Lung microvascular endothelial cell (primary cell): ENCODE data around the gene DSN1. TPM values are rescaled to one million over a fixed set of nuclear protein-coding genes. Genes with fewer than 3 reads are reported as not detected.

Experiments used
- DNase-seq, 2 donors: peaks; one replicate each; pipeline versions ENCODE4 v3.0.0 to v3.0.0-alpha.2; 2010; ENCODE audit warnings: low read depth in 2 of 2
- total RNA-seq: library from RNA; depleted of rRNA; stranded (reverse); fragments of >200 nt; gene quantifications from 2 replicates; pipeline ENCODE4 v1.2.1, GENCODE V29; 2014

Gene DSN1
- total RNA-seq, 1 donor from 2014 or later, result 10.3 TPM

DNA sequence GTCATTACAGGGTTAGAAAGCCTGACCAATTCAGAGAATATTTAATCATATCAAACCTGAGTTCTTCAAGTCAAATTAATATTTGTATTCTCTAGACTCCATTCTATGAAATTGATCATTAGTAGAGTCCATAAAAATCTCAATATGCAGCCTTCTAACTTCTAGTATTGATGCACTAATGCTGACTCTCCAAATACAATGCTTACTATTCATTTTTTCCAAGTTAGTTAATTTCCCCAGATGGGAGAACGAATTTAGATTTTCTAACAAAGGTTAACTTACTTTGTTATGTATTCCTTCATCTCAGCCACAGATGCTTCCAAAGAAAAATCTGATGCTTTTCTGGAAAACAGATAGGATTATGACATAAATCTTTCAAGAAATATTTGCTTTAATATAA, 15.3 kb downstream of the DSN1 start:
- DNase-seq, result no peak

DNA sequence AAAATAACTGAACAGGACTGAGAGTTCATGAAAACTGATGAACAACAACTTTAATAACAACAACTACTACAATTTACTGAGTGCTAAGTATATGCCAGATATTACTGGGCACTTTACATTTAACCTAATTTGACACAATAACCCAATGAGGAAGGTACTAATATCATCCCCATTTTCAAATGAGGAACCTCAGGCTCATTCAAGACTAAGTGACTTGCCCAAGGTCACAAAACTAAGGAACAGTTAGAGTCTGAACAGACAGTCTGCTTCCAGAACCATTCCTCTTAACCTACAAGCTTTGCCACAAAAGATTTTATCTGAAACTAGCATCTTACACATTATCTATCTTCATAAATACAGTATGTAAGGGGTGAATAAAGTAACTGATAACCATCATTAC, 17.1 kb downstream of the DSN1 start:
- DNase-seq, result no peak

DNA sequence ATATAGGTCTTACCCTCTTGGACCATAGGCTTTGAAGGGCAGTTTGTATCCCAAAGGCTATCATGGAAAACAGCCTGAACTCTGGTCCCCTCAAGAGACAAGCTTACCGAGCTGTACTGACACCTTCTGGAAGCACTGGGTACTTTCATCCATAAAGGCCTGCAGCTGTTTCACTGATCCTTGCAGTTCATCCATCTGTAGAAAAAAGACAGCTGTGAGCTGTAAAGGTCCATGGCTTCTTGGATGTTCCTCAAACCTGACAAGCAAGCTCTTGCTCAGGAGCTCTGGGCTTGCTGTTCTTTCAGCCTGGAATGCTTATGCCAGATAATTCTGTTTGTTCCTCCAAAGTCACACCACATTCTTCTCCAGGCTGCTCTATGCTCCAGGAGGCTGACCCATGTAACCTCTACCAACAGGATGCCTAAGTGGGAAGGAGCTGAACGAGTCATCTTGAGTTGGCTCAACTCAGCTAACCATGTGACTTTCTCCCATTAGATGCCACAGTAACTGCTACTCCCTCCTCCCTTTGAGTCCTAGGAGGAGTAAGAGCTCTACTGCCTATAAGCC, 18.8 kb downstream of the DSN1 start:
- DNase-seq, result peak; percentile 86 to 90

DNA sequence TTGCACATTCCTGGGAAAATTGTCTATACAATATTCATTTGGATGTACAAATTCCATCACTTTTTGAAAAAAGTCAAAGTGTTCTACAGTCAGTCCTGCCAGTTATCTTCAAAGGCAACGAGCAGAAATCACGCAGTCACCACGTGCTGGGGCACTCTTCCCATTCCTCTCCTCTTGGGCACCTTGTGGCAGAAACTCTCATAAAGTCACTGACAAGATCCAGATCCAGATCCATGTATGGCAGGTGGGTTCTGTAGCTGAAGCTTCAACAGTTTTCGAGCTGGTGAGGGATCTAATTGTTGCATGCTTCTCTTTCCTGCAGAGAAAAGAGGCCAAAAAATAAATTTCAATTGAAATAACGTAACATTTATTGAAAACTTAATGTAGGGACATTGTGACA, 21.0 kb downstream of the DSN1 start:
- DNase-seq, result no peak

DNA sequence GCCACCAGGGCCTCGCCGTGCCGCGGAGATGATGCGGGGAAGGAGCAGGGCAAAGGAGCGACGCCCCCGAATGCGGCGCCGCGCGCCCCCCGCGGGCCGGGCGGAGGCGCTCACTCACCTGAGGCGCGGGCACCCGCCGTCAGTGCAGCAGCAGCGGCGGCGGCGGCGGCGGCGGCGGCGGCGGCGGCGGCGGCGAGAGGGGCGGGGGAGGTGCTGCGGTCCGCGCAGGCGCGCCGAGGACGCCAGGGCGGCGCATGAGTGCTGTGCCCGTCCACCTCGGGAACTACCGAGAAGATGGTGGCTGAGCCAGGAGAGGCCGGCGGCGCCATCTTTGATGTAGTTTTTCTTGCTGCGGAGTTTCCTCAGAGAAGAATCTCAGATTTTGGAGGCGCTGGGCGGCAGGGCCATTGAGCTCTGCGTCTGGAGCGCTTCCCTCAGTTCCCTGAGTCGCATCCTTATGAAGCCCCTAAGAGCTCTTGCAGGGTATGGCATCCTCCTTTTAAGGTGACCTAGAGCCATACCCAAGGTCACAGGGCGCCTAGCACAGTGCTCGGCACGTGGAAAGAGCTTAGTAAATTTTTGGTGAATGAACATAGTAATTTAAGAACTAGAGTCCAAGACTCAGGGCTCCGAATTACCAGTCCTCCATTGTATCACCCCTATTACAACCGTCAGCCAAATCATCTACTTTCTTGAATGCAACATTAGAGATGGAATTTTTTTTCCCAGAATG, 27.5 kb downstream of the DSN1 start, which contains the start of gene NDRG3:
Gene NDRG3, minus strand, starts transcription at position 164 of the 733 bp plus-strand sequence. CDS start 24,355 bp downstream, outside the sequence.
- DNase-seq, result peak; percentile 93 to 95

DNA sequence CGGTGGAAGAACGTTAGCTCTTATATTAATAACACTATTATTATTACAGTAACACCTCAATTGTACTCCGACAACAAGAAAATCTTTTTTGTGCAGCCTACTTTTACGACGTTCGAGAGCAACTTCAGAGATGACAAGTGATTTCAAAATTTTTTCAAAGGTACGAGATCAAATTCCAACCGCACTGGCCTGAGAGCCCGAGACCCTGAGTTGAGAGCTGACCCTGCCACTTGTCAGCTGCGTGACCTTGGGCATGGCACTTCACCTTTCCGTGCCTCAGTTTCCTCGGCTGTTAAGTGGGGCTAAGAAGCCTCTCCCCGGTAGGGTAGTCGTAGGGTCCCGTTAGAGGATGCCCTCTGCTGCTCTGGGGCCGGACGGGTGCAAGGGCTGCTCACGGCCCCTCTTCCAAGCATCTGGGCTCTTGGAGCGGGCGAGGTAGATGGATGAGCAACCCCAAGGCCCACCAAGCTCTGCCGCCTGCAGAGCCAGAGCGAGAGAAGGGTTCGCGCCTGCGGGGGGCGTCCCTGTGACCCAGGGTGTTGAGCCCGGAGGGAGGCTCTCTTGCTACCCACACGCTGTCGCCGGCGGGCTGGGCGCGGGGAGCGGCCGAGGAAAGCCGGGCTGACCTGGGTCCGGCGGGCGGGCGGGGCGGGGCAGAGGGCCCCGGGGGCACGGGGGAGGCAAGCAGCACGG, 28.2 kb downstream of the DSN1 start:
- DNase-seq, result peak; percentile 10 to 15

DNA sequence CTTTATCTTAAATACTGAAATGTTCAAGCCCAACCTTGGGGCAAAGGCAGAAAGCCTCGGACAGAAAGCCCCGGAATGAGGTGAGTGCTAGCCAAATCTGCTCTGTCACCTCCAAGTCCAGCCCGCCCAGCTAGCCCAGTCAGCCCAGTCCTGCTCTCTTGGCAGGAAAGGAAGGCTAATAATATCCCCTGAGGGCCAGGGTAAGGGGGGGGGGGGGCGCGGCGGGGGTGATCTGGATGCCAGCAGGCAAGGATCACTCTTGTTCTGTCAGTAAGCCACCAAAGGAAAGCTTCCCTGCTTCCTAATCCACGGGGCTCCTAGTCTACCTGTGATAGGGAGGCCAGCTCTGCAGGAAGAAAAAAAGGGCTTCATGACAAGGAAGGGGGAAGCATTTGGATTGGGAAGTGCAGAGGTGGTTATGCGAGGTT, 28.8 kb downstream of the DSN1 start:
- peak in 1 of 2 donors; percentile 18 for DNase-seq

DNA sequence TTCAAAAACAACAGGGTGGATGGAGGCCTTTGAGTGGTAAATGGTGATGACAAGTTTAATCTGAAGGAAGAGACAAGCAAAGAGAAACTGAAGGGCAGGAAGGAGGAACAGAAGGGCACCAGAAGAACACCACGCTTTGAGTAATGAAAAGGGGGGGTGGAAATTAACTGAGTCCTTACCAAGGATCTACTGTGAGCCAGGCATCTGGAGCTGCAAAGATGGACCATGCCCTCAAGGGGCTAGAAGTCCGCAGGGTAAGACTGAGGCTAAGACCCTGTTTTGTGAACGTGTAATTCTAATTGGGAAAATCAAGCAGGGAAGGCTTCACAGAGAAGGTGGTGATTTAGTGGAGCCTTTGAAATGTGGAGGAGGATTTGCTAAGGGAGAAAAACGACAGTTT, 29.3 kb downstream of the DSN1 start:
- DNase-seq, result no peak

DNA sequence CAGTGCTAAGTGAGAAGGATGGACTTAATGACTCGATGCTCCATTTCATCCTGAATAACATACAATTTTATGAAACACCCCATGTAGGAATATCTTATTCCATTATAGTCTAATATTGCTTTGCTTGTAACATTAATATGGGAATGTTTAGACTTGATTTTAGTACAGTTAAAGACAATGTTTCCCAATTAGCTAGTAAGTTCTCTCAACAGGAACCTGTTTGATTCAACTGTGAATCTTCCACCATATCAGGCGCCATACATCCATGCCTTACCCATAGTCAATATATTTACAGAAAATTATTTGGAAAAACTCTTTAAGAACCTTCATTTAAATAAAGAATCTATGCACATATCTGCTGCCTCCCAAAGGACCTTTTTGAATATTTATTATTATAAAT, 31.0 kb downstream of the DSN1 start:
- no peak for DNase-seq

DNA sequence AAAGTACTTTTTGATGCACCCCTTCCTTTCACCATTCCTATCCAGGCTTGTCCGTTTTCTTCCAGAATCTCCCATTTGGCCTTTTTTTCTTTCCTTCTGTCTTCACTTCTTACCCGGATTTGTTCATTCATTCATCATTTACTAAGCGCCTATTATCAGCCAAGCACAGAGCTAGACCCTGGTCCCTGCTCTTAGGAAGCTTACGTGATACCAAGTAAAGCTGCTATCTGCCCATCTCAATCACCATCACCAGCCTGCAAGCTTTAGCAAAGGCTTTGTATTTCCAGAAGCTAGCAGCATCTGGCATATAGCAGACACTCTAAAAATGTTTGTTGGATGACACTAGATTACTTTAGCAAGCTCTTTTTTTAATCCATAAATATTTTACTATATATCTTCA, 32.5 kb downstream of the DSN1 start:
- no peak for DNase-seq

DNA sequence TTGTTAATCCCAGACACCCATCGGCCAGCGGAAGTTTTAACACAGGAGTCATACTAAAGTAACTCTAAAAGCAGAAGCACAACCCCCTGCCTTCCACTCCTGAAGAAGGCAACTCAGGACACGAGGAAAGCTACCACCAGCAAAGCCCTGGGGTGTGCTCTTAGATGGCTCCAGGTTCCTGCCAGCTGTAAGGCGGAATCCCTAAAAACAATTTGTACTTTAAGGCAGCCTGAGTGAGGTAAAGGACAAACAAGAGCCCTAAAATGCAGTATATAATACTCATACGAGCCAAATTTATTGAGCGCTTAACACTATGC, 36.4 kb downstream of the DSN1 start:
- no peak for DNase-seq

DNA sequence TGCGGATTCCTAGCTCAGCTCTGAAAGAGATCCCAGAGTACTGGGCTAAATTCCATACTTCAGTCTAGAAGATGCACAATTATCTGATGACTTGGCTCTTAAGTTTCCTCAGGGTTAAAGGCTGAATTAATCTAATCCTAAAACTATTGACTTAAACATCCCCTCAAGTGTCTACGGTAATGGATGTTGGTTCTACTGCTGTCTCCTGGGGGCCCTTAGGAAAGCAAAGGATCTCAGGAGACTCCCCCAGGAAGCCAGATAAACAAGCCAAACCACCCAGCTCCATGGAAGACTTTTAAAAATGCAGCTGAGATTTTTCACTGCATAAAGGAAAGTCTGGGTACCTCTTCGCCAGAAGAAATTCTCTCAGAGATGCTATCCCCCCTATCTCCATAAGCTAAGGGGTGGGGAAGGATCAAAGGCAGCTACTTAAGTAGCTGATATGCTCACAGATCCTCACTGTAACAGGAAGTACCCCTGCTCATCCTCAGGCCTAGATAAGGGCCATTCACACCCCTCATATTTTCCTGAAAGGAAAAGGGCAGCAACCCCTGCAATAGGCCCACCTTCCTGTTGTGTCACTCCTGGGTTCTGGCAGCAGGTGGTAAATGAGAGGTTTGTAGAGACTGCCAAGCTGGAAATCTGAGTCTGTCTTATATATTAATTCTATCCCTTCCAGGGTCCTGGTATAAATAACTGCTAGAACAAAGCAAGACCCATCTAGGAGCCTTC, 36.9 kb downstream of the DSN1 start:
- no peak for DNase-seq

DNA sequence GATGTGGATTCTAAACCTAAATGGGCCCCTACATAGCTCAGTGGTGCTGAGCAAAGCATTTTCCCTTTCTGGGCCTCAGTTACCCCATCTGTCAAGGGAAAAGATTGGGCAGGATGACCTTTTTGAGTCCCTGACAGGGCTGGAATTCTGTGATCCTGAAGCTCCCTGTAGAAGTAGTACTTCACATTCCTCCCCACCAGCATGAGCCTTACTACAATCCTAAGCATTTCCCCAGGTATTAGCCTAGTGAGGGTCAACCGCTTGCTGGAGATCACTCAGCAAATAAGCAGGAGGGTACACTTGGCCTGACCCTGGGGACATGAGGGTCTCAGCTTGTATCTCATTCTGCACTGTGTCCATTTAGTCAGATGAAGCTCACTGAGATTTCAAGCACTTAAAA, 41.1 kb downstream of the DSN1 start:
- no peak for DNase-seq

DNA sequence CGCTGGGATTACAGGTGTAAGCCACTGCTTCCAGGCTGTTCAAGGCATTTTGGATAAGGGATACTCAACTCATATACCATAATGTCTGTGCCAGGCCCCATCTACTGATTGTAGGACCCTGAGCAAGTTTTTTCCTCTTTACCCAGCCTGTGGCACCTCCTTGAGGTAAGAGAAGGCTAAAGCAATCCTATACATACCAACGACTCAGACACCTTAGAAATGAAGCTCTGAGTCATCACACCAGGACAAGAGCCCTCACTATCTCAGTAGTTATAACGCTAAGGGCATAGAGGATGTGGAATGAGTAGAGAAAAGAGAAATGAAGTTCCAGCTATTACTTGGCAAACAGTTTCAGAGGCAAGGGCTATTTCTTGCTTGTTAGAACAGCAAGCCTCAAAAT, 44.6 kb downstream of the DSN1 start:
- peak in 1 of 2 donors; percentile 4 for DNase-seq

DNA sequence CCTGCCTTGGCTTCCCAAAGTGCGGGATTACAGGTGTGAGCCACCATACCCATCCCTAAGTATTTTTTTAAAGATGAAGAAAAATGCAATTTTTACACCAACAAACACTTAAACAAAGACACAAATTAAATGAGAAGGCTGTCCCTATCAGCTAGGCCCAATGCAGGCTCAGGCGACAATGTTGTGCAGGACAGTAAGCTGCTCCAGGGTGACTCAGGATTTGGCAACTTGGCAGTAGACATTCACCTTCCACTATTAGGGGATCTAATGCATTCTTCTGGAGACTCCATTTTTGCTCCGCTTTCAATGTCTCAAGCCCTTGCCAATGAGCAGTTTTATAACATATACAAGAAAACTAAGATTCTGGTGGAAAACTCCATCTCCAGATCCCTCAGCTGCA, 47.4 kb downstream of the DSN1 start:
- no peak for DNase-seq

DNA sequence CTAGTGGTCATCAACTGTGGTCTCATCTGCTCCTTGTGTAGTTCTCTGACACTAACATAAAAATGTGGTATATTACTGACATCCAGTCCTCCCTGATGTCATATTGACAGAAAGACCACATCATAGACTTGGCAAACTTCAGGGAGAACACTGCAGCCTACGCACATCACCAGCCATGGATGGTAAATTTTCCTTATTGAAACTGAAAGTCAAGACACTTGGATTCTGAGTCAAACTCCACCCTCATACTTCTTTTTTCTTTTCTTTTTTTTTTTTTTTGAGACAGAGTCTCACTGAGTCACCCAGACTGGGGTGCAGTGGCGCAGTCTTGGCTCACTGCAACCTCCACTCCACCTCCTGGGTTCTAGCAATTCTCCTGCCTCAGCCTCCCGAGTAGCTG, 53.1 kb downstream of the DSN1 start:
- DNase-seq, result no peak

DNA sequence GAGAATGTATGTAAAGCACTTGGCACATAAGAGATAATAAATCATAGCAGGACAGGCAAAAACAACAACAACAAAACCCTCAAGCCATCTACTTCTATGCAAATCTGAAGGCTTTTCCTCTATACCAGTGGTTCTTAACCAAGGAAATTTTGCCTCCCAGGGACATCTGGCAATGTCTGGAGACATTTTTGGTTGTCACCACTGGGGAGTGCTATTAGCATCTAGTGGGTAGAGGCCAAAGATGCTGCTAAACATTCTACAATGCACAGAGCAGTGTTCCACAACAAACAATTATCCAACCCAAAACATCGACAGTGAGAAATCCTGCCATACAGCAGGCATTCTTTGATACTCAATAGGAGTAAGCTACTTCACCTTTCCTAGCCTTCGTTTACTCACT, 55.9 kb downstream of the DSN1 start:
- peak; percentile 29 to 35 for DNase-seq

DNA sequence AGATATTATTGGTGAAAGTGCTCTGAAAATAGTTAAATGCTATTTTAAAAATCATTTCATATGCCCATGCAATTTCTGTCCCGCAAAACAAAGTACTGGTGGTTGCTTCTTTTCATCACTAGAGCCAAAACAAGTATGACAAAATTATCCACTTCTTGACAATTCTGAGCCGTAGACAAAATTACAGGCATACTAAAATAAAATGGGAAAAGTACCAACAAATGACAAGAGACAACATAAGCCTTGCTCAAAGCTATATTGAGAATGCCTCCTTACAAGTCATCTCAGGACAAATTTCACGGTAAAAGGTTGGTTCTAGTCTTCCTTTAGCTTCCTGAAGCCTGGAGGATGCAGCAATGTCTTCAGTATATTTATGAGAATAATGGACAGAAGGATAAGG, 56.5 kb downstream of the DSN1 start:
- DNase-seq, result no peak

DNA sequence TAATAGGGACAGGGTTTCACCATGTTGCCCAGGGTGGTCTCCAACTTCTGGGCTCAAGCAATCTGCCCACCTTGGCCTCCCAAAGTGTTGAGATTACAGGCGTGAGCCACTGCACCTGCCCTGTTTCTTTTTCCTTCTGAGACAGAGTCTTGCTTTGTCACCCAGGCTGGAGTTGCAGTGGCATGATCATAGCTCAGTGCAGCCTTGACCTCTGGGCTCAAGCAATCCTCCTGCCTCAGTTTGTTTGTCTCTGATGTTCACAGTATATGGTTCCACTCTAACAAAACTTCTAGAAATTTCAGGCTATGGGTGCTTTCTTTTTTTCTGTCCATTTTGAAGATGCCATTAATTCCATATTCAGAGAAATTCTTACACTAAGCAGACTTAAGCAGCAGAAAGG, 60.8 kb downstream of the DSN1 start:
- no peak for DNase-seq

DNA sequence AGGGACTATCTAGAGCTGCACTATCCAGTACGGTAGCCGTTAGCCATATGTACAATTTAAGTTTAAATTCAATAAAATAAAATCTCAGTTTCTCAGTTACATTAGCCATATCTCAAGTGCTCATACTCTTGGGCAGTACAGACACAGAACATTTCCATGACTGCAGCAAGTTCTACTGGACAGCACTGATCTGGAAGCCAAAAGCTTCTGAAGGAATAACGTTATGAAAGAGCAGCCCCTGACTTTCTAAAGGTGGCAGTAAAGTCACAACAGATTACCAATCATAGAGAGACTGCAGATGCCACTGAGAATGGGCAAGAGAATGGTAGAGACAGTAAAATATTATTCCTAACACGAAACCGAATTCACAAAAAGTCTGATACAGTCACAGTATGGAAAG, 64.4 kb downstream of the DSN1 start:
- DNase-seq, result no peak

DNA sequence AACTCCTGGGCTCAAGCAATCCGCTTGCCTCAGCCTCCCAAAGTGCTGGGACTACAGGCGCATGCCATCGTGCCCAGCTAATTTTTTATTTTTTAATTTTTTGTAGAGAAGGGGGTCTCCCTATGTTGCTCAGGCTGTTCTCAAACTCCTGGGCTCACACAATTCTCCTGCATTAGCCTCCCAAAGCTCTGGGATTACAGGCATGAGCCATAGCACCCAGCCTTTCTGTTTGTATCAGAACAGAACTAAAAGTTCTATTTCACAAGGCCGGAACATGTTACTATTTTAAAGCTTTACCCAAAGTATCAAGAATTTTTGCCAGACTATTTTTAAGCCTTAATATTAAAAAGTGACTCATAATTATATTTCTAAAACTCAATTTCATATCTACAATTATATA, 70.0 kb downstream of the DSN1 start:
- DNase-seq, result no peak
